HEK293 (cell line): ENCODE measurements around the gene TPCN2.

Source experiments
- KLF1 ChIP-seq: fragments of 450-650 bp; formaldehyde crosslinking; IDR thresholded peaks from 2 replicates; pipeline ENCODE4 v1.5.1; 2016; ENCODE audit warnings: missing biosample characterization, missing genetic modification characterization
- SALL2 ChIP-seq: fragments of 450-650 bp; formaldehyde crosslinking; IDR thresholded peaks from 2 replicates; pipeline ENCODE4 v1.5.0; 2017; ENCODE audit warnings: missing biosample characterization, mild to moderate bottlenecking, missing genetic modification characterization, borderline replicate concordance
- ZBTB1 ChIP-seq: fragments of 450-650 bp; formaldehyde crosslinking; IDR thresholded peaks from 2 replicates; pipeline ENCODE4 v1.5.1; 2016; ENCODE audit warnings: missing biosample characterization, missing genetic modification characterization
- ZNF138 ChIP-seq: fragments of 450-650 bp; formaldehyde crosslinking; IDR thresholded peaks from 2 replicates; pipeline ENCODE4 v1.5.1; 2016; ENCODE audit warnings: missing biosample characterization, missing genetic modification characterization, borderline replicate concordance
- ZNF510 ChIP-seq: fragments of 450-650 bp; formaldehyde crosslinking; IDR thresholded peaks from 2 replicates; pipeline ENCODE4 v1.5.1; 2018; ENCODE audit warnings: mild to moderate bottlenecking, missing genetic modification characterization, missing biosample characterization; ENCODE audit not compliant: insufficient replicate concordance
- ZNF549 ChIP-seq: fragments of 450-650 bp; IDR thresholded peaks from 2 replicates; pipeline ENCODE4 v1.5.1; 2018; ENCODE audit warnings: missing biosample characterization, missing genetic modification characterization, mild to moderate bottlenecking, inconsistent platforms, moderate library complexity
- ZNF558 ChIP-seq: fragments of 450-650 bp; formaldehyde crosslinking; IDR thresholded peaks from 2 replicates; pipeline ENCODE4 v1.5.1; 2016; ENCODE audit warnings: missing biosample characterization, missing genetic modification characterization
- ZNF585B ChIP-seq: fragments of 450-650 bp; formaldehyde crosslinking; IDR thresholded peaks from 2 replicates; pipeline ENCODE4 v1.5.1; 2016; ENCODE audit warnings: missing biosample characterization, missing genetic modification characterization
- ZNF768 ChIP-seq: fragments of 450-650 bp; formaldehyde crosslinking; IDR thresholded peaks from 2 replicates; pipeline ENCODE4 v1.5.1; 2018; ENCODE audit warnings: missing biosample characterization, mild to moderate bottlenecking, missing genetic modification characterization
- TF ChIP-seq, protein P1 (sequence below): fragments of 450-650 bp; formaldehyde crosslinking; IDR thresholded peaks from 2 replicates; pipeline ENCODE4 v1.5.1; 2016; ENCODE audit warnings: missing biosample characterization, missing genetic modification characterization
- TF ChIP-seq, protein P2 (sequence below): fragments of 450-650 bp; formaldehyde crosslinking; IDR thresholded peaks from 2 replicates; pipeline ENCODE4 v1.5.1; 2016; ENCODE audit warnings: missing biosample characterization, missing genetic modification characterization
- TF ChIP-seq, protein P3 (sequence below): fragments of 450-650 bp; formaldehyde crosslinking; conservative IDR thresholded peaks from 2 replicates; pipeline ENCODE4 v1.5.1; 2016; ENCODE audit warnings: low read depth, missing biosample characterization, missing genetic modification characterization

DNA sequence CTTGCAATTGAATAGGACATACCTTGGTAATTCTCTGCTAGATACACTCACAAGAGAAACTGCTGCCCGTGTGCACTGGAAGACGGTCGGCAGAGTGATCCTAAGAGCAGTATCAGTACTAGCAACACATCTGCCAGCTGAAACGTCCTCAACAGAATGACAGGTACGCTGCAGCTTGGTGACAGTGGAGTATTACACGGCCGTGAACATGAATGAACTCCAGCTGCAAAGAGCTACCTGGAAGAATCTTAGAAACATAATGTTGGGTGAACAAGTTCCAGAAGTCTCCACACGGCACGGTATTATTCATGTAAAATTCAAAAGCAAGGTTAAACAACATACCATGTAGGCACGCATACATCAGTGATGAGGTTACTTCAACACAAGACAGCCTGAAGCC is 44.4 kb downstream of the TPCN2 start:
- TF ChIP-seq ZNF138 (tag by site-specific recombination), result no peak
- TF ChIP-seq, protein P1, sequence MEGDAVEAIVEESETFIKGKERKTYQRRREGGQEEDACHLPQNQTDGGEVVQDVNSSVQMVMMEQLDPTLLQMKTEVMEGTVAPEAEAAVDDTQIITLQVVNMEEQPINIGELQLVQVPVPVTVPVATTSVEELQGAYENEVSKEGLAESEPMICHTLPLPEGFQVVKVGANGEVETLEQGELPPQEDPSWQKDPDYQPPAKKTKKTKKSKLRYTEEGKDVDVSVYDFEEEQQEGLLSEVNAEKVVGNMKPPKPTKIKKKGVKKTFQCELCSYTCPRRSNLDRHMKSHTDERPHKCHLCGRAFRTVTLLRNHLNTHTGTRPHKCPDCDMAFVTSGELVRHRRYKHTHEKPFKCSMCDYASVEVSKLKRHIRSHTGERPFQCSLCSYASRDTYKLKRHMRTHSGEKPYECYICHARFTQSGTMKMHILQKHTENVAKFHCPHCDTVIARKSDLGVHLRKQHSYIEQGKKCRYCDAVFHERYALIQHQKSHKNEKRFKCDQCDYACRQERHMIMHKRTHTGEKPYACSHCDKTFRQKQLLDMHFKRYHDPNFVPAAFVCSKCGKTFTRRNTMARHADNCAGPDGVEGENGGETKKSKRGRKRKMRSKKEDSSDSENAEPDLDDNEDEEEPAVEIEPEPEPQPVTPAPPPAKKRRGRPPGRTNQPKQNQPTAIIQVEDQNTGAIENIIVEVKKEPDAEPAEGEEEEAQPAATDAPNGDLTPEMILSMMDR, result no peak
- TF ChIP-seq SALL2 (tag by site-specific recombination), result no peak
- TF ChIP-seq ZNF558, result no peak
- TF ChIP-seq, protein P2, sequence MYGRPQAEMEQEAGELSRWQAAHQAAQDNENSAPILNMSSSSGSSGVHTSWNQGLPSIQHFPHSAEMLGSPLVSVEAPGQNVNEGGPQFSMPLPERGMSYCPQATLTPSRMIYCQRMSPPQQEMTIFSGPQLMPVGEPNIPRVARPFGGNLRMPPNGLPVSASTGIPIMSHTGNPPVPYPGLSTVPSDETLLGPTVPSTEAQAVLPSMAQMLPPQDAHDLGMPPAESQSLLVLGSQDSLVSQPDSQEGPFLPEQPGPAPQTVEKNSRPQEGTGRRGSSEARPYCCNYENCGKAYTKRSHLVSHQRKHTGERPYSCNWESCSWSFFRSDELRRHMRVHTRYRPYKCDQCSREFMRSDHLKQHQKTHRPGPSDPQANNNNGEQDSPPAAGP (tag by site-specific recombination), result no peak
- TF ChIP-seq KLF1 (tag by site-specific recombination), result no peak
- no peak for TF ChIP-seq ZNF549 (tag by site-specific recombination)
- TF ChIP-seq ZNF585B (tag by site-specific recombination), result no peak
- no peak for TF ChIP-seq ZBTB1
- TF ChIP-seq ZNF510 (tag by site-specific recombination), result no peak
- TF ChIP-seq, protein P3, sequence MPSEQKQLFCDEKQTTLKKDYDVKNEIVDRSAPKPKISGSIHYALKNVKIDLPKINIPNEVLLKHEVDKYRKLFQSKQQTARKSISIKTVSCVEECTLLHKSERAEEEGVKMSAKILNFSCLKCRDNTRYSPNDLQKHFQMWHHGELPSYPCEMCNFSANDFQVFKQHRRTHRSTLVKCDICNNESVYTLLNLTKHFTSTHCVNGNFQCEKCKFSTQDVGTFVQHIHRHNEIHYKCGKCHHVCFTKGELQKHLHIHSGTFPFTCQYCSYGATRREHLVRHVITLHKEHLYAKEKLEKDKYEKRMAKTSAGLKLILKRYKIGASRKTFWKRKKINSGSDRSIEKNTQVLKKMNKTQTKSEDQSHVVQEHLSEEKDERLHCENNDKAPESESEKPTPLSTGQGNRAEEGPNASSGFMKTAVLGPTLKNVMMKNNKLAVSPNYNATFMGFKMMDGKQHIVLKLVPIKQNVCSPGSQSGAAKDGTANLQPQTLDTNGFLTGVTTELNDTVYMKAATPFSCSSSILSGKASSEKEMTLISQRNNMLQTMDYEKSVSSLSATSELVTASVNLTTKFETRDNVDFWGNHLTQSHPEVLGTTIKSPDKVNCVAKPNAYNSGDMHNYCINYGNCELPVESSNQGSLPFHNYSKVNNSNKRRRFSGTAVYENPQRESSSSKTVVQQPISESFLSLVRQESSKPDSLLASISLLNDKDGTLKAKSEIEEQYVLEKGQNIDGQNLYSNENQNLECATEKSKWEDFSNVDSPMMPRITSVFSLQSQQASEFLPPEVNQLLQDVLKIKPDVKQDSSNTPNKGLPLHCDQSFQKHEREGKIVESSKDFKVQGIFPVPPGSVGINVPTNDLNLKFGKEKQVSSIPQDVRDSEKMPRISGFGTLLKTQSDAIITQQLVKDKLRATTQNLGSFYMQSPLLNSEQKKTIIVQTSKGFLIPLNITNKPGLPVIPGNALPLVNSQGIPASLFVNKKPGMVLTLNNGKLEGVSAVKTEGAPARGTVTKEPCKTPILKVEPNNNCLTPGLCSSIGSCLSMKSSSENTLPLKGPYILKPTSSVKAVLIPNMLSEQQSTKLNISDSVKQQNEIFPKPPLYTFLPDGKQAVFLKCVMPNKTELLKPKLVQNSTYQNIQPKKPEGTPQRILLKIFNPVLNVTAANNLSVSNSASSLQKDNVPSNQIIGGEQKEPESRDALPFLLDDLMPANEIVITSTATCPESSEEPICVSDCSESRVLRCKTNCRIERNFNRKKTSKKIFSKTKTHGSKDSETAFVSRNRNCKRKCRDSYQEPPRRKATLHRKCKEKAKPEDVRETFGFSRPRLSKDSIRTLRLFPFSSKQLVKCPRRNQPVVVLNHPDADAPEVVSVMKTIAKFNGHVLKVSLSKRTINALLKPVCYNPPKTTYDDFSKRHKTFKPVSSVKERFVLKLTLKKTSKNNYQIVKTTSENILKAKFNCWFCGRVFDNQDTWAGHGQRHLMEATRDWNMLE (tag by site-specific recombination), result no peak
- TF ChIP-seq ZNF768 (tag by site-specific recombination), result no peak
